Activated naive CD8-positive, alpha-beta T cell treated with anti-CD3 and anti-CD28 coated beads for 36 hours (primary cell): Measurements from ENCODE around the gene TRDMT1. TPM values are rescaled to one million over a fixed set of nuclear protein-coding genes. Genes with fewer than 3 reads are reported as not detected.

Experiments
- DNase-seq: peaks from one replicate; pipeline ENCODE4 v3.0.0; 2021
- H3K27ac Mint-ChIP-seq: one replicate; pipeline ENCODE4 v1.8.0; 2022; ENCODE audit warnings: mild to moderate bottlenecking, moderate library complexity, mixed read lengths
- H3K27me3 Mint-ChIP-seq: one replicate; pipeline ENCODE4 v1.8.0; 2022; ENCODE audit warnings: mild to moderate bottlenecking, mixed read lengths
- H3K36me3 Mint-ChIP-seq: one replicate; pipeline ENCODE4 v1.8.0; 2021; ENCODE audit warnings: mild to moderate bottlenecking, mixed read lengths
- H3K4me1 Mint-ChIP-seq: one replicate; pipeline ENCODE4 v1.8.0; 2021; ENCODE audit warnings: mixed read lengths
- H3K4me3 Mint-ChIP-seq: one replicate; pipeline ENCODE4 v1.8.0; 2022; ENCODE audit warnings: mild to moderate bottlenecking, moderate library complexity, mixed read lengths
- H3K9me3 Mint-ChIP-seq: one replicate; pipeline ENCODE4 v1.8.0; 2022; ENCODE audit warnings: mixed read lengths
- total RNA-seq, 2 experiments: library from RNA; stranded (reverse); gene quantifications; one replicate each; pipeline ENCODE4 v1.2.3, GENCODE V29; 2021

Gene TRDMT1
- total RNA-seq, 2 experiments from 2014 or later, result 9.5 to 9.6 TPM

DNA sequence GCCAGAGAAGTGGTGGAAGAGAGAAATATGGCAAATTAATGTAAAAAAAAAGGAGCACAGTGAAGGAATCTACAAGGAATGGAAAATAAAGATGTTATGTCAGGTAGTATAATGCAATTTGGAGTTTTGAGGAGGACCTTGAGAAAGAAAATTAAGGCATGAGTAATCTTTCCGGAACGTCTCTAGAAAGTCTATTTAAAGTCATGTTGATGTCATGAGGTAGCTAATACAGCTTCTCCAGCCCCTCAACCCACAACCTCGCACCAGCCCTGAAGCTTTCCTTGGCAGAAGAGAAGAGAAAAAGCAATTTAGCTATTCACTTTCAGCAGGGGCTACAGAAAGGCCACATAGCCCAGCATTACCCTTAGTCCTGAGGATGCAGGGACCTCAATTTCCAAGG lies 22.5 kb downstream of the TRDMT1 start:
- no peak overlapping the region for H3K4me3 Mint-ChIP-seq
- no peaks in the 10 kb centered on the region for H3K9me3 Mint-ChIP-seq
- peaks cover 2% of the 10 kb centered on the region for H3K36me3 Mint-ChIP-seq
- peaks cover 33% of the 10 kb centered on the region for H3K4me1 Mint-ChIP-seq
- DNase-seq, result no peak
- no peak overlapping the region for H3K27ac Mint-ChIP-seq
- no peaks in the 10 kb centered on the region for H3K27me3 Mint-ChIP-seq

DNA sequence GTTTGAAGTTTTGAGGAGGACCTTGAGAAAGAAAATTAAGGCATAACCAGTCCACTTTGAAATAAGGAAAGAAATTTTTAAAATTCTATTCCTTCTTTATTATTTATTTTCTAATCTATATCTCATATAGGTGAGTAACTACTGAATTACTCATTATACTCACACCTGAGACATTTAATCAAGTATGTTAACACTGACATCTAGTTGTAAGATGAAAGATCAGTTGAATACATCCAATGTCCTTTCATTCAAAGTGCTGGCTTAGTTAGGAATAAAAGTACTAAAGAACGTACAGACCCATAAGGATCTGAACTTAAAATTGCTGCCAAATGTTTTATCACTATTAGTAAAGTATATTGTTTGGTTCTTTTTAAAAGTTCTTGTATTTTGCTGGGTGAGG lies 23.5 kb downstream of the TRDMT1 start:
- Mint-ChIP-seq H3K4me3 (no peak overlapping the region), H3K36me3 (peaks cover 6% of the 10 kb centered on the region), H3K27me3 (no peaks in the 10 kb centered on the region), H3K4me1 (peaks cover 33% of the 10 kb centered on the region), H3K27ac (no peak overlapping the region), H3K9me3 (no peaks in the 10 kb centered on the region)
- DNase-seq, result no peak

GRCh38 chr10:17177014-17177413 lies 24.5 kb downstream of the TRDMT1 start:
- DNase-seq, result no peak
- Mint-ChIP-seq H3K4me3 (no peak overlapping the region), H3K9me3 (no peaks in the 10 kb centered on the region), H3K27me3 (no peaks in the 10 kb centered on the region), H3K4me1 (peaks cover 31% of the 10 kb centered on the region), H3K36me3 (peaks cover 6% of the 10 kb centered on the region), H3K27ac (no peak overlapping the region)

- no peak for DNase-seq
- Mint-ChIP-seq H3K27ac (no peak overlapping the region), H3K36me3 (peaks cover 8% of the 10 kb centered on the region), H3K4me1 (peaks cover 28% of the 10 kb centered on the region), H3K27me3 (no peaks in the 10 kb centered on the region), H3K4me3 (no peak overlapping the region), H3K9me3 (no peaks in the 10 kb centered on the region)
Observed at GRCh38 chr10:17176091-17176490, 25.4 kb downstream of the TRDMT1 start.

DNA sequence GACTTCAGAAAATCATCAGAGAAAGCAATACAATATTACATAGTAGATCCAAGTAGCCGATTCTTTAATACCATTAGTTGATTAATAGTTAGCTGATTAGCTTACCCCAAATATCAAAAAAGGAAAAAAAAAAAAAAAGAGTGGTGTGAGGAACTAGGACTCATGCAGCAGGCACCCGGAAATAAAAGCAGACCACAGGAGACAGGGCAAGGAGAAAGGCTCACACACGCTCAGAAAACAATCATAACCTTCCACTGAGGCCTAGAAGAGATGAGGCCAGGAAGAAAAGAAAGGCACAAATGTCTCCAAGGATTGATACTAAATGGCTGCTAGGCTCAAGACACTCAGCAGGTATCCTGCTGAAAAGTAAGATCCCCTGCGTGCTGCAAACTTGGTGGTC lies 25.9 kb downstream of the TRDMT1 start:
- Mint-ChIP-seq H3K4me3 (peak overlapping the region; percentile 67), H3K27me3 (no peaks in the 10 kb centered on the region), H3K4me1 (peaks cover 28% of the 10 kb centered on the region), H3K27ac (peak overlapping the region; percentile 84), H3K36me3 (peaks cover 8% of the 10 kb centered on the region), H3K9me3 (no peaks in the 10 kb centered on the region)
- no peak for DNase-seq

- DNase-seq, result no peak
- Mint-ChIP-seq H3K27me3 (no peaks in the 10 kb centered on the region), H3K36me3 (peaks cover 8% of the 10 kb centered on the region), H3K9me3 (no peaks in the 10 kb centered on the region), H3K27ac (no peak overlapping the region), H3K4me3 (no peak overlapping the region), H3K4me1 (peaks cover 28% of the 10 kb centered on the region)
Observed at GRCh38 chr10:17174626-17175025, 26.8 kb downstream of the TRDMT1 start.

DNA sequence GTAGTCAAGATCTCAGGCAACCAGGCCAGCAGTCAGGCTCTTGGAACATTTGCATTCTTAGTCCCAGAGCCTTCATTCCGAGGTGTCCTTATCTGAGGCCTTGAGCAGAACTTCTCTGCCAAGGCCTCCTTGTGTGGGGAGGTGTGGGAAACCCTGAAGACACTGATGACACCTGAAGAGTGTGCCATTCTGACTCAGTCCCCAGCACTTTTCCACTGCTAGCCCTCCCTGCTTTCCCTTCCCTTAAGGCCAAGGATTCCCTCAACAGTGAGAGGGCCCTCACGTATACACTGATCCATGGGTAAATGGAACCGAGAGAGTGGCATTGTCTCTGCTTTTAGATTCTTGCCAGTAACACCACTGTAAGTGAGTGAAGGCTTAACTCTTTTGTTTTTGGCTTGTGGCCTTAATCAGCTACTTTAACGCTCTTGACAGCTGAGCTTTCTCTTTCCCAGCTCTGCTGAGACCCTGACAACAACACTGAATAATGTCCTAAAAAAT lies 30.3 kb downstream of the TRDMT1 start:
- H3K9me3 Mint-ChIP-seq, result no peaks in the 10 kb centered on the region
- no peak overlapping the region for H3K4me3 Mint-ChIP-seq
- peaks cover 12% of the 10 kb centered on the region for H3K36me3 Mint-ChIP-seq
- H3K27me3 Mint-ChIP-seq, result no peaks in the 10 kb centered on the region
- no peak overlapping the region for H3K27ac Mint-ChIP-seq
- DNase-seq, result no peak
- peaks cover 16% of the 10 kb centered on the region for H3K4me1 Mint-ChIP-seq

GRCh38 chr10:17169803-17170202 lies 31.7 kb downstream of the TRDMT1 start:
- Mint-ChIP-seq H3K9me3 (peaks cover 1% of the 10 kb centered on the region), H3K4me1 (peaks cover 6% of the 10 kb centered on the region), H3K4me3 (no peak overlapping the region), H3K36me3 (peaks cover 10% of the 10 kb centered on the region), H3K27me3 (no peaks in the 10 kb centered on the region), H3K27ac (no peak overlapping the region)
- DNase-seq, result no peak

GRCh38 chr10:17166699-17167098 lies 34.8 kb downstream of the TRDMT1 start:
- no peak overlapping the region for H3K27ac Mint-ChIP-seq
- H3K4me1 Mint-ChIP-seq, result peaks cover 2% of the 10 kb centered on the region
- no peak for DNase-seq

DNA sequence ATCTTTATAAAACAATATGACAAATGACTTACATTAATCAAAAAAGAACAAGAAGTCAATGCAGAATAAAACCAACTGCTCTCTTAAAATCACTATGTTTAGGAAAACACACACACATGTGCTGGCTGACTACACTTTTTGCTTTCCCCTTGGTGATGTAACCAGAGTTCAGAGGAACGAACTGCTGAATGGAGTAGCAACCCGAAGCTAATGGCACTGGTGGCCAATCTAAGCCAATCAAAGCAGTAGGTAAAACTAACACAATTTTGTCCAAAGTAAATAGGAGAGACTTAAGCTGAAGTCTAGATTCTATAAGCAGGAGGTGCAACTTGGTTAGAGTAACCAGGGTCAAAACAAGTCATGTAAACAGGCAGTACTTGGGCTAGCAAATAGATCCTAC lies 38.6 kb downstream of the TRDMT1 start:
- no peak overlapping the region for H3K27ac Mint-ChIP-seq
- no peak overlapping the region for H3K4me3 Mint-ChIP-seq
- no peaks in the 10 kb centered on the region for H3K27me3 Mint-ChIP-seq
- no peaks in the 10 kb centered on the region for H3K4me1 Mint-ChIP-seq
- no peaks in the 10 kb centered on the region for H3K36me3 Mint-ChIP-seq
- DNase-seq, result no peak
- peaks cover 4% of the 10 kb centered on the region for H3K9me3 Mint-ChIP-seq

More at GRCh38 chr10:17166699-17167098, 34.8 kb downstream of the TRDMT1 start:
- H3K36me3 Mint-ChIP-seq, result peaks cover 6% of the 10 kb centered on the region
- no peak overlapping the region for H3K4me3 Mint-ChIP-seq
- H3K27me3 Mint-ChIP-seq, result no peaks in the 10 kb centered on the region
- peaks cover 4% of the 10 kb centered on the region for H3K9me3 Mint-ChIP-seq

GRCh38 chr10:17161775-17162174 lies 39.7 kb downstream of the TRDMT1 start:
- Mint-ChIP-seq H3K9me3 (peaks cover 4% of the 10 kb centered on the region), H3K27me3 (no peaks in the 10 kb centered on the region), H3K4me1 (no peaks in the 10 kb centered on the region), H3K4me3 (no peak overlapping the region), H3K27ac (no peak overlapping the region), H3K36me3 (no peaks in the 10 kb centered on the region)
- DNase-seq, result no peak

DNA sequence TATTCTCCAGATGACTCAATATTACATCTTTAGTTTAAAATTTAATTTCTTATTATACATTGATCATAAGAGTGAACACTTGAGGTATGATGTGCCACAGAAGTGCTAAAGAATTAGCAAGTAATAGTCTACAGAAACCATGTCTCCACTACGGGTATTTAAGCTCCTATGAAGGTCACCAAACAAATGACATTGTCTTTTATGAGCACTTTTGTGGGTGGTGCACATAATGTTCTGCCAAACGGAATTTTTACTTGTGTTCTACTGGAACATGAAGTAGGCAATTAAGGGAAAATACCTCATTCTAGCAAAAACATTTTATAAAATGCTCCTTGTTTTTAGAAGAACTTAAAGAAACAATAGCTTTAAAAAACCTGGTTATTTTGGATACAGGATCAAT lies 44.4 kb downstream of the TRDMT1 start:
- no peak for DNase-seq
- no peaks in the 10 kb centered on the region for H3K9me3 Mint-ChIP-seq
- H3K36me3 Mint-ChIP-seq, result no peaks in the 10 kb centered on the region
- no peak overlapping the region for H3K27ac Mint-ChIP-seq
- no peaks in the 10 kb centered on the region for H3K4me1 Mint-ChIP-seq
- H3K27me3 Mint-ChIP-seq, result no peaks in the 10 kb centered on the region
- no peak overlapping the region for H3K4me3 Mint-ChIP-seq

DNA sequence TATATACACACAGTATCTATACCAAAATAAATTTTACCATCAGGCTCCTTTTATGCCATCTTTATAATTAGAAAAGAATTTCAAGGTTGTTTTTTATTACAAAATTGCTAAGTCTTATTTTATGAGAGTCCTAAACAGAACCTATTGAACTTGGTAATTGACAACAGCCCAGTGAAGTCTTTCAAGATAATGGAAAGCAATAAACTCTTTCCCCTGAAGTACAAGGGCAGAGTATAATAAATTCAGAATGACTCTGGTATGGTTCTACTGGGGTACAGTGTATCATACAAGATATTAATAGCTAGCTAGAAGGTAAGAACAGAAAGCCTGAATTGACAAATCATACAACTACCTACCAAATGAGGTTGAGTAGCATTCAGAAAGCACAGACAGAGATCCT lies 45.6 kb downstream of the TRDMT1 start:
- H3K9me3 Mint-ChIP-seq, result no peaks in the 10 kb centered on the region
- H3K27me3 Mint-ChIP-seq, result no peaks in the 10 kb centered on the region
- no peak overlapping the region for H3K4me3 Mint-ChIP-seq
- H3K36me3 Mint-ChIP-seq, result no peaks in the 10 kb centered on the region
- no peak for DNase-seq
- H3K4me1 Mint-ChIP-seq, result no peaks in the 10 kb centered on the region
- H3K27ac Mint-ChIP-seq, result no peak overlapping the region

DNA sequence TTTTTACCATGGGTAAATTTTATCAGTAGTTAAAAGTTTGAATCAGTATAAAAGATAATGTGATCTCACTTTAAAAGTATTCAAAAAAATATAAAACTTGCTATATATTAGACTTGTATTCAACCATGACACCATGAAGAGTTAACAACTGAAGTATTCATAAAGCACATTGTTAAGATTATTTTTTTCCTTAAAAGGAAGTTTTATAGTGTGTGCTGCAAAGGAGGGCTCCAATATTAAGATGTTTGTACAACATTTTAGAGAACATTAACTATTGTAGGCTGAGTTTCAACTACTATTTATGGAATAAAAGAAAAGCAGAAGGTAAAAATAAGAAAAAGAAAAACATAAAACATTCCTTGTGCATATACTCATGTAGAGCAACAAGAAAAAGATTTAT lies 47.4 kb downstream of the TRDMT1 start:
- no peak overlapping the region for H3K27ac Mint-ChIP-seq
- DNase-seq, result no peak
- H3K27me3 Mint-ChIP-seq, result no peaks in the 10 kb centered on the region
- H3K4me1 Mint-ChIP-seq, result no peaks in the 10 kb centered on the region
- H3K9me3 Mint-ChIP-seq, result no peaks in the 10 kb centered on the region
- H3K36me3 Mint-ChIP-seq, result no peaks in the 10 kb centered on the region
- H3K4me3 Mint-ChIP-seq, result no peak overlapping the region

DNA sequence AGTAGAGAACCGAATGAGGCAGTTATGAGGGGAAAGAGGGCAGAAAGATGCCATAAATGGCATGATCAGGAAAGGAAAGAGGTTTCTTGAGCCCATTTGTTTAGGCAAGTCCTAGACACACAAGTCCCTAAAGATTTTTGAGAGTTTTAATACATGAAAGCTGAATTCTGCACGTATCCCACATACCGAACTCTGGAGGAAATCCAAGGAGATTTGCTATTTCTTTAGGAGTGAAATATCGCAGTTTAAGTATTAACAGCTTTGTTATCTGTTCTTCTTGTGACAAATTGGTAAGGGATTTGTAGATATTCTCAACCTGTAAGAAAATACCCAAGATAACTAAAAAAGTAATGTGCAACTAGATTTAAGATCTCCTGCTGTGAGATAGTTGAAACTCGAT lies 48.2 kb downstream of the TRDMT1 start:
- no peak for DNase-seq
- Mint-ChIP-seq H3K9me3 (no peaks in the 10 kb centered on the region), H3K4me3 (no peak overlapping the region), H3K4me1 (no peaks in the 10 kb centered on the region), H3K36me3 (no peaks in the 10 kb centered on the region), H3K27ac (no peak overlapping the region), H3K27me3 (no peaks in the 10 kb centered on the region)

DNA sequence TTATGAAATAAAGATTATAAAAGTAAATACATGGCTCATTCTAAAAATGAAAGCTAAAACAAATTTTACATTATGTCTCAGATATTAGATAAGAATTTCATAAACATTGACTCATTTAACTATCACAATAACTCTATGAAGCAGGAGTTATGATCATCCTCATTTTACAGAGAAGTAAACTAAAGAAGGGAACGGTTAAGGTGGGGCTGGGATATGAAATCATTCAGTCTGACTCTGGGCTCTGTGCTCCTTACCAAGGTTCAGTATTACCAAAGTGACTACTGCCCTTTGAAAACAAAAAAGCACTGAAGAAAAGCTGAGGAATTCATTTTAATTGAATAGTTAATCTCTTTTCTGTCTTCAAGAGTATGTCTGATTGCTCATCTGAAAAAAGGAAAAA lies 49.8 kb downstream of the TRDMT1 start:
- no peaks in the 10 kb centered on the region for H3K9me3 Mint-ChIP-seq
- H3K4me3 Mint-ChIP-seq, result no peak overlapping the region
- no peak for DNase-seq
- no peaks in the 10 kb centered on the region for H3K27me3 Mint-ChIP-seq
- H3K36me3 Mint-ChIP-seq, result no peaks in the 10 kb centered on the region
- no peaks in the 10 kb centered on the region for H3K4me1 Mint-ChIP-seq
- H3K27ac Mint-ChIP-seq, result no peak overlapping the region
